Measurements from ENCODE around the gene PASK. TPM values are rescaled to one million over a fixed set of nuclear protein-coding genes. Genes with fewer than 3 reads are reported as not detected.
A peak's percentile ranks its signal among the peaks of the same experiment; 100 is the strongest.
"Not testable (repeated sequence)": the region's sequence is repeated elsewhere in the genome, so short reads cannot be mapped to it uniquely, and the experiment has no call there.

The PASK gene
- total RNA-seq (100 to 1,000 TPM in 4 of 5 donors, 10 to 100 TPM in 1; 80.5 to 272 (median 167) TPM), total RNA-seq (19.1 to 555 (median 131) reads per million in 29 experiments)
- 96.7 TPM for total RNA-seq (2013)

DNA sequence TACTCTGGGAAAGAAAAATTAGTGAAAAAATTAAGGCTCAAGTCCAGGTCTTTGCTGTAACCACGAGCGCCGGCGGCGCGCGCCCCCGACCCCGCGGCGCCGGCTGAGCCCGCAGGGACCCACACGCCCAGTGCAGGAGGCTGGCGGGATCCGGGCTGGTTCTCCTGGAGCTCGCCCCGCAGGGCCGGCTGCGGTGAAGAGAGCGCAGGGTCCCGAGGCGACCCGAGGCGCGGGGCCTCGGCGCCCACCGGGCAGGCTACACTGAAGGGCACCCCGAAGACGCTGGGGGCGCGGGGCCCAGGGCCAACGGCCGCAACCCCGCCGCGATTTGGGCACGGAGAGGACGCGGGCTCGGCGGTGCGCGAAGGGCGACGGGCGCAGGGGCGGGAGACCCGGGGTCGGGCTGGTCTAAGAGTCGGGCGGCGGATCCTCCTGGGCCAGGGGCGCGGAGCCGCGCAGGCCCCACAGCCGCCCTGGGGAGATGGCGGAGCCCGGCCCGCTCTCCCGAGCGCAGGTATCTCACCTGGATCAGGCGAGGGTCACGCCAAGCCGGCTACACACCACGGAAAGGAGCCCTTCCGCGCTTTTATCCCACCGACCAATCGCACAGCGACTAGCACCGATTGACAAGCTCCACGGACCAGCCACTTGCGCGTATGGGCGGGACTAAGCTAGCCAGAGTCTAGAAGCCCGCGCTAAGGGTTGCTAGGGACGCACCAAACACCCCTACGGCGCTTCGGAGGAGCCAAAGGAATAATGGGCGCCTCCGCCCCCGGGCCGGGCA, at the start of gene PASK:
TSS of gene PASK (minus strand) at position 582 of the 784 bp plus-strand sequence. CDS start 6,440 bp downstream, outside the sequence.
- Mint-ChIP-seq H3K27ac (peak within 1 kb of the TSS; percentile 93 to 95), H3K4me1 (peaks cover 42 to 54% (median 51%) of the 10 kb centered on the region in 3 donors), H3K27me3 (no peaks in the 10 kb centered on the region), H3K36me3 (peaks cover 6% of the 10 kb centered on the region), H3K4me3 (peak within 1 kb of the TSS; percentile 97 to 100 (median 99)), H3K9me3 (no peaks in the 10 kb centered on the region)
- DNase-seq (peak; percentile 83 to 95 (median 92)), ATAC-seq (replicated peaks in 1 of 4) (peak; percentile 80 to 82 (median 81))
- peak within 1 kb of the TSS; percentile 44 for H3K27ac ChIP-seq (ENCODE audit: low read length)
- CTCF ChIA-PET, result interaction anchor here (0.6 to 2.1 kb wide), 9 partner anchors 25 to 635 kb away, joined by 3 to 31 read pairs (median 5); no protein-coding TSS in a partner anchor
- H3K4me3 ChIP-seq (ENCODE audit: control insufficient read depth in 1 of 2, extremely low read depth in 1 of 2, low read length in 1 of 2), result peak within 1 kb of the TSS; percentile 86 to 92
- under 1% methylated on average over 86 of the region's 88 CpGs for WGBS (ENCODE audit: insufficient coverage)
- H3K36me3 ChIP-seq (ENCODE audit: control insufficient read depth in 2 of 2, extremely low read depth in 1 of 2, insufficient read depth in 1 of 2, low read length in 1 of 2), result peaks cover 3 to 14% of the 10 kb centered on the region in 2 donors
- H3K9me3 ChIP-seq, result no peaks in the 10 kb centered on the region
- no peaks in the 10 kb centered on the region for H3K27me3 ChIP-seq (replicated peaks in 1 of 2; ENCODE audit: control insufficient read depth in 2 of 2, extremely low read depth in 1 of 2, insufficient read depth in 2 of 2, low read length in 1 of 2)
- peaks cover 9 to 22% of the 10 kb centered on the region in 2 experiments for H3K4me1 ChIP-seq (ENCODE audit: control insufficient read depth in 1 of 2, extremely low read depth in 1 of 2, insufficient read depth in 2 of 2, low read length in 2 of 2)
- POLR2A ChIA-PET, result interaction anchor here (0.5 to 1.0 kb wide), 6 partner anchors 17 to 147 kb away, joined by 3 to 4 read pairs (median 3); no protein-coding TSS in a partner anchor

GRCh38 chr2:241198381-241199279, 49.4 kb upstream of the PASK start:
- POLR2A ChIA-PET, result no interaction called here
- Histone ChIP-seq H3K9me3 (no peaks in the 10 kb centered on the region), H3K27me3 (replicated peaks in 1 of 2; ENCODE audit: control insufficient read depth in 2 of 2, extremely low read depth in 1 of 2, insufficient read depth in 2 of 2, low read length in 1 of 2) (no peaks in the 10 kb centered on the region), H3K4me3 (ENCODE audit: control insufficient read depth in 1 of 2, extremely low read depth in 1 of 2, low read length in 1 of 2) (no peak overlapping the region), H3K4me1 (ENCODE audit: control insufficient read depth in 1 of 2, extremely low read depth in 1 of 2, insufficient read depth in 2 of 2, low read length in 2 of 2) (no peaks in the 10 kb centered on the region), H3K27ac (ENCODE audit: low read length) (no peak overlapping the region), H3K36me3 (ENCODE audit: control insufficient read depth in 2 of 2, extremely low read depth in 1 of 2, insufficient read depth in 1 of 2, low read length in 1 of 2) (no peaks in the 10 kb centered on the region)
- DNase-seq (no peak), ATAC-seq (replicated peaks in 1 of 4) (no peak)
- Mint-ChIP-seq H3K36me3 (no peaks in the 10 kb centered on the region), H3K27me3 (no peaks in the 10 kb centered on the region), H3K4me3 (no peak overlapping the region), H3K4me1 (no peaks in the 10 kb centered on the region), H3K9me3 (no peaks in the 10 kb centered on the region), H3K27ac (no peak overlapping the region)
- 83% methylated on average over 25 of the region's 27 CpGs for WGBS (ENCODE audit: insufficient coverage)
- CTCF ChIA-PET, result no interaction called here

DNA sequence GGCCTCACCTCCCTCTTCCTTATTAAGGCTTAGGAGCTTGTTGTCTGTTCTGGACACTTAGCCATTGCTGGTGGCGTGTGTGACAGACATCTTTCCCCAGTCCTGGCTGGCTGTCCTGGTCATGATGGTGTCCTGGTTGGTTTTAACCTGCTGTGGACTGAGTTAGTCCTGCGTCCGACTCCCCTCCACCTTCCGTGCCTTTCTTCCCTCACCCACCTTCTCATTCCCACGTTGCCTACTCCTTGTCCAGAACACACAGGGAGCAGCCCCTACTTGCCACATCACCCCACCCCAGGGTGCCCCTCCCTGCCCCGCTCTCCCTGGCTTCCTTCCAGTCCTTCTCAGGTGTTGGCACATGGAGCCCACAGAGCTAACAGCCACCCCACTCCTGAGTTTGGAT, 48.7 kb upstream of the PASK start:
- H3K4me1 ChIP-seq (ENCODE audit: control insufficient read depth in 1 of 2, extremely low read depth in 1 of 2, insufficient read depth in 2 of 2, low read length in 2 of 2), result no peaks in the 10 kb centered on the region
- H3K4me3 ChIP-seq (ENCODE audit: control insufficient read depth in 1 of 2, extremely low read depth in 1 of 2, low read length in 1 of 2), result no peak overlapping the region
- POLR2A ChIA-PET, result interaction anchor here in 1 of 2 donors (0.7 kb wide), 1 partner anchor 561 kb away, joined by 7 read pairs; no protein-coding TSS in a partner anchor
- DNase-seq (no peak), ATAC-seq (replicated peaks in 1 of 4) (no peak)
- H3K9me3 Mint-ChIP-seq, result no peaks in the 10 kb centered on the region
- no peaks in the 10 kb centered on the region for H3K9me3 ChIP-seq
- no peaks in the 10 kb centered on the region for H3K36me3 ChIP-seq (ENCODE audit: control insufficient read depth in 2 of 2, extremely low read depth in 1 of 2, insufficient read depth in 1 of 2, low read length in 1 of 2)
- H3K27ac Mint-ChIP-seq, result no peak overlapping the region
- H3K4me1 Mint-ChIP-seq, result no peaks in the 10 kb centered on the region
- CTCF ChIA-PET, result no interaction called here
- no peaks in the 10 kb centered on the region for H3K36me3 Mint-ChIP-seq
- no peak overlapping the region for H3K27ac ChIP-seq (ENCODE audit: low read length)
- H3K27me3 Mint-ChIP-seq, result no peaks in the 10 kb centered on the region
- no peak overlapping the region for H3K4me3 Mint-ChIP-seq
- H3K27me3 ChIP-seq (replicated peaks in 1 of 2; ENCODE audit: control insufficient read depth in 2 of 2, extremely low read depth in 1 of 2, insufficient read depth in 2 of 2, low read length in 1 of 2), result no peaks in the 10 kb centered on the region
- 40% methylated on average over 1 of the region's 6 CpGs for WGBS (ENCODE audit: insufficient coverage)

- H3K4me3 ChIP-seq (ENCODE audit: control insufficient read depth in 1 of 2, extremely low read depth in 1 of 2, low read length in 1 of 2); DNase-seq; H3K36me3 Mint-ChIP-seq; H3K27ac Mint-ChIP-seq; CTCF ChIA-PET; H3K9me3 Mint-ChIP-seq; H3K36me3 ChIP-seq (ENCODE audit: control insufficient read depth in 2 of 2, extremely low read depth in 1 of 2, insufficient read depth in 1 of 2, low read length in 1 of 2); ATAC-seq (replicated peaks in 1 of 4); H3K27ac ChIP-seq (ENCODE audit: low read length); H3K4me3 Mint-ChIP-seq; H3K27me3 ChIP-seq (replicated peaks in 1 of 2; ENCODE audit: control insufficient read depth in 2 of 2, extremely low read depth in 1 of 2, insufficient read depth in 2 of 2, low read length in 1 of 2); H3K9me3 ChIP-seq; H3K4me1 Mint-ChIP-seq; H3K4me1 ChIP-seq (ENCODE audit: control insufficient read depth in 1 of 2, extremely low read depth in 1 of 2, insufficient read depth in 2 of 2, low read length in 2 of 2); H3K27me3 Mint-ChIP-seq: not testable (repeated sequence)
- POLR2A ChIA-PET, result interaction anchor here in 1 of 2 donors (0.7 kb wide), 1 partner anchor 560 kb away, joined by 7 read pairs; no protein-coding TSS in a partner anchor
- 95% methylated on average over 13 of the region's 14 CpGs for WGBS (ENCODE audit: insufficient coverage)
These were observed 48.0 kb upstream of the PASK start for GRCh38 chr2:241197246-241197645.

- H3K36me3 ChIP-seq (ENCODE audit: control insufficient read depth in 2 of 2, extremely low read depth in 1 of 2, insufficient read depth in 1 of 2, low read length in 1 of 2), result no peaks in the 10 kb centered on the region
- H3K9me3 ChIP-seq, result no peaks in the 10 kb centered on the region
- no peaks in the 10 kb centered on the region for H3K27me3 ChIP-seq (replicated peaks in 1 of 2; ENCODE audit: control insufficient read depth in 2 of 2, extremely low read depth in 1 of 2, insufficient read depth in 2 of 2, low read length in 1 of 2)
- no peak overlapping the region for H3K27ac Mint-ChIP-seq
- no peaks in the 10 kb centered on the region for H3K36me3 Mint-ChIP-seq
- ATAC-seq (replicated peaks in 1 of 4) (no peak), DNase-seq (no peak)
- H3K4me1 ChIP-seq (ENCODE audit: control insufficient read depth in 1 of 2, extremely low read depth in 1 of 2, insufficient read depth in 2 of 2, low read length in 2 of 2), result no peaks in the 10 kb centered on the region
- POLR2A ChIA-PET, result no interaction called here
- no peaks in the 10 kb centered on the region for H3K27me3 Mint-ChIP-seq
- 89% methylated on average over 18 of the region's 18 CpGs for WGBS (ENCODE audit: insufficient coverage)
- no peak overlapping the region for H3K4me3 ChIP-seq (ENCODE audit: control insufficient read depth in 1 of 2, extremely low read depth in 1 of 2, low read length in 1 of 2)
- no peak overlapping the region for H3K27ac ChIP-seq (ENCODE audit: low read length)
- no peaks in the 10 kb centered on the region for H3K4me1 Mint-ChIP-seq
- H3K9me3 Mint-ChIP-seq, result no peaks in the 10 kb centered on the region
- no peak overlapping the region for H3K4me3 Mint-ChIP-seq
- CTCF ChIA-PET, result no interaction called here
These were observed 46.3 kb upstream of the PASK start for GRCh38 chr2:241195506-241196130.

DNA sequence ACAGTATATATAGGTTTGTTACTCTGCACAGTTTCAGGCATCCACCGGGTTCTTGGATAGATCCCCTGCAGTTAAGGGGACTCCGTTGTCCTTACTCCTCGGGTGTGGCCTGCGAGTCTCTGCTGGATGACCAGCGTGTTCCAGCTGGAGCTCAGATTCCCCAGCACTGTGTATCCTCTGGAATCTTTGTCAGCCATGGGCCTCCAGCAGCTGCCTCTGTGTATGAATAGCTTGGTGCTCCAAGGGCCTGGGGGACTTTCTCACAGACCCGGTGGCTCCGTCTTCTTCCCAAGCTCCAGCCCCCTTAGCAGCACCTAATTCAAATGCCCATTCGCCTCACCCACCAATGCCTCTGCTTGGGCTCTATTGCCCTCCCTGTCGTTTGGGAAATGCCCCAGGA, 45.5 kb upstream of the PASK start:
- Mint-ChIP-seq H3K4me1 (no peaks in the 10 kb centered on the region), H3K27me3 (no peaks in the 10 kb centered on the region), H3K36me3 (no peaks in the 10 kb centered on the region), H3K9me3 (no peaks in the 10 kb centered on the region), H3K27ac (no peak overlapping the region), H3K4me3 (no peak overlapping the region)
- Histone ChIP-seq H3K4me3 (ENCODE audit: control insufficient read depth in 1 of 2, extremely low read depth in 1 of 2, low read length in 1 of 2) (no peak overlapping the region), H3K27ac (ENCODE audit: low read length) (no peak overlapping the region), H3K27me3 (replicated peaks in 1 of 2; ENCODE audit: control insufficient read depth in 2 of 2, extremely low read depth in 1 of 2, insufficient read depth in 2 of 2, low read length in 1 of 2) (no peaks in the 10 kb centered on the region), H3K4me1 (ENCODE audit: control insufficient read depth in 1 of 2, extremely low read depth in 1 of 2, insufficient read depth in 2 of 2, low read length in 2 of 2) (no peaks in the 10 kb centered on the region), H3K9me3 (no peaks in the 10 kb centered on the region), H3K36me3 (ENCODE audit: control insufficient read depth in 2 of 2, extremely low read depth in 1 of 2, insufficient read depth in 1 of 2, low read length in 1 of 2) (no peaks in the 10 kb centered on the region)
- ChIA-PET POLR2A (no interaction called here), CTCF (no interaction called here)
- no peak for ATAC-seq (replicated peaks in 1 of 4)
- DNase-seq, result no peak
- WGBS (ENCODE audit: insufficient coverage), result 82% methylated on average over 7 of the region's 9 CpGs

All from T-cell (primary cell).